Hepatocyte (in vitro differentiated cells): Measurements from ENCODE around the gene CRHR2. TPM values are rescaled to one million over a fixed set of nuclear protein-coding genes. Genes with fewer than 3 reads are reported as not detected.

Experiments
- DNase-seq: peaks from one replicate; pipeline ENCODE4 v3.0.0-alpha.2; 2016; ENCODE audit warnings: low spot score
- H2AFZ ChIP-seq: fragments of 200-600 bp; sonication (generic); 2 replicates; pipeline ENCODE4 v1.6.0; 2016; ENCODE audit warnings: antibody characterized with exemption, mild to moderate bottlenecking
- H3K27ac ChIP-seq: fragments of 200-600 bp; sonication (generic); 2 replicates; pipeline ENCODE4 v1.5.1; 2016; ENCODE audit warnings: mild to moderate bottlenecking
- H3K27me3 ChIP-seq: fragments of 200-600 bp; sonication (generic); 2 replicates; pipeline ENCODE4 v1.6.1; 2016
- H3K36me3 ChIP-seq: fragments of 200-600 bp; sonication (generic); replicated peaks from 2 replicates; pipeline ENCODE4 v1.5.1; 2016; ENCODE audit warnings: low read depth; ENCODE audit not compliant: insufficient read depth
- H3K4me1 ChIP-seq: fragments of 200-600 bp; sonication (generic); 2 replicates; pipeline ENCODE4 v1.5.1; 2016; ENCODE audit warnings: mild to moderate bottlenecking, moderate library complexity; ENCODE audit not compliant: insufficient read depth
- H3K4me2 ChIP-seq: fragments of 200-600 bp; sonication (generic); 2 replicates; pipeline ENCODE4 v1.6.0; 2016
- H3K4me3 ChIP-seq: fragments of 200-600 bp; sonication (generic); 2 replicates; pipeline ENCODE4 v1.5.1; 2016; ENCODE audit warnings: mild to moderate bottlenecking
- H3K79me2 ChIP-seq: fragments of 200-600 bp; sonication (generic); 2 replicates; pipeline ENCODE4 v1.6.0; 2017; ENCODE audit warnings: mild to moderate bottlenecking
- H3K9me2 ChIP-seq: fragments of 200-600 bp; sonication (generic); replicated peaks from 2 replicates; pipeline ENCODE4 v1.6.0; 2017; ENCODE audit warnings: mild to moderate bottlenecking; ENCODE audit not compliant: insufficient read depth
- H3K9me3 ChIP-seq: fragments of 200-600 bp; sonication (generic); 2 replicates; pipeline ENCODE4 v1.5.1; 2016; ENCODE audit warnings: low read depth, mild to moderate bottlenecking
- H4K20me1 ChIP-seq: fragments of 200-600 bp; sonication (generic); 2 replicates; pipeline ENCODE4 v1.6.0; 2016; ENCODE audit warnings: mild to moderate bottlenecking; ENCODE audit not compliant: insufficient read depth, poor library complexity, severe bottlenecking
- EZH2 ChIP-seq: fragments of 200-600 bp; sonication (generic); IDR thresholded peaks from 2 replicates; pipeline ENCODE4 v1.6.1; 2016; ENCODE audit warnings: antibody characterized with exemption, mild to moderate bottlenecking, borderline replicate concordance
- EZH2phosphoT487 ChIP-seq: fragments of 200-600 bp; sonication (generic); IDR thresholded peaks from one replicate; pipeline ENCODE4 v1.6.1; 2018; ENCODE audit warnings: antibody characterized with exemption, mild to moderate bottlenecking, low read depth, moderate library complexity; ENCODE audit not compliant: unreplicated experiment, severe bottlenecking
- WGBS: methylation state at CpG from one replicate; pipeline ENCODE4 v1.1.6; 2016; ENCODE audit warnings: low lambda C conversion rate; ENCODE audit errors: missing lambda C conversion rate; 5-methylcytosine and 5-hydroxymethylcytosine counted together
- polyA plus RNA-seq: library from polyadenylated mRNA; unstranded; fragments of >200 nt; fragmentation: Nextera tagmentation; extraction: Ambion mirVana; gene quantifications from 2 replicates; pipeline ENCODE4 v1.2.1, GENCODE V29; 2016
- total RNA-seq: library from RNA; depleted of rRNA; stranded (reverse); fragments of >200 nt; gene quantifications from 2 replicates; pipeline ENCODE4 v1.2.3, GENCODE V29; 2014
- TF ChIP-seq, protein P1 (sequence below): fragments of 200-600 bp; sonication (generic); IDR thresholded peaks from 2 replicates; pipeline ENCODE4 v1.5.1; 2016; ENCODE audit warnings: antibody characterized with exemption, mild to moderate bottlenecking; ENCODE audit not compliant: poor library complexity

Gene CRHR2
- total and polyA plus RNA-seq, 2 experiments from 2014 or later: 0.21 TPM; not detected in 1

DNA sequence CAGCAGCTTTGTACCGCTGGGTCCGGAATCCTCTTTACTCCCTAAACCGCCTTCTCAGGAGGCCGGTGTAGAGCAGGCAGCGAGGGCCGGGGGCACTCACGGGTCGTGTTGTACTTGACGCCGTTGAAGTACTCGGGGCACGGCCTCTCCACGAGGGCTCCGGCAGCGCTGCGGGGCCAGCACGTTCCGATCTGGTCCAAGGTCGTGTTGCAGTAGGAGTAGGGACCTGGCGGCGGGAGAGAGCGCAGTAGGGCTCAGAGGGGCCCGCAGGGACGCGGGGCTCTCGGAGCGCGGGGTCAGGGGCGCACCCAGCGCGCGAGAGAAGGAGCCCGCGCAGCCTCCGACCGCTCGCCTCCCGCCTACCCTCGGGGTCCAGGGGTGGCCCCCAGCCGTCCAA lies 443 bp downstream of the CRHR2 start:
- WGBS: 1% methylated on average over 35 of the region's 40 CpGs

DNA sequence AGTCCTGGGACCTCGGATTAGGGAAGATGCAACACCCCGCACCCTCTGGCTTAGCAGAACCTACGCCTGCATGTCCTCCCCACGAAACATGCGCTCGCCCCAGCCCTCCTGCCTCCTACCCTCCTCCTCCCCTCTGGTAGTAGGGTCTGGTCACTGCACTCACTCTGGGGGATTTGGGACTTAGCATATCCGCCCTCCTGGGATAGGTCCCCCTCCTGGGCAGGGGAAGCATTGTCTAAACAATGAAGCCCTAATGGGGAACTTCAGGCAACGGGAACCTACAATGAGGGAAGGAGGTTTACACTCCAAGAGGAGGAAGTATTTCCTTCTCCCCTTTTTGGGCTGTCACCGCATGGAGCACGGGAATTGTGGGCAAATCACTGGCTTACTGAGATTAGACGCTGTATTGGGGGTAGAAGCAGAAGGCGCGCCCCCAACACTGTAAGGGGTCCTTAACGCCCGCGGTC lies 892 bp downstream of the CRHR2 start:
- H3K27me3 ChIP-seq: peaks cover 77% of the 10 kb centered on the region
- TF ChIP-seq, protein P1, sequence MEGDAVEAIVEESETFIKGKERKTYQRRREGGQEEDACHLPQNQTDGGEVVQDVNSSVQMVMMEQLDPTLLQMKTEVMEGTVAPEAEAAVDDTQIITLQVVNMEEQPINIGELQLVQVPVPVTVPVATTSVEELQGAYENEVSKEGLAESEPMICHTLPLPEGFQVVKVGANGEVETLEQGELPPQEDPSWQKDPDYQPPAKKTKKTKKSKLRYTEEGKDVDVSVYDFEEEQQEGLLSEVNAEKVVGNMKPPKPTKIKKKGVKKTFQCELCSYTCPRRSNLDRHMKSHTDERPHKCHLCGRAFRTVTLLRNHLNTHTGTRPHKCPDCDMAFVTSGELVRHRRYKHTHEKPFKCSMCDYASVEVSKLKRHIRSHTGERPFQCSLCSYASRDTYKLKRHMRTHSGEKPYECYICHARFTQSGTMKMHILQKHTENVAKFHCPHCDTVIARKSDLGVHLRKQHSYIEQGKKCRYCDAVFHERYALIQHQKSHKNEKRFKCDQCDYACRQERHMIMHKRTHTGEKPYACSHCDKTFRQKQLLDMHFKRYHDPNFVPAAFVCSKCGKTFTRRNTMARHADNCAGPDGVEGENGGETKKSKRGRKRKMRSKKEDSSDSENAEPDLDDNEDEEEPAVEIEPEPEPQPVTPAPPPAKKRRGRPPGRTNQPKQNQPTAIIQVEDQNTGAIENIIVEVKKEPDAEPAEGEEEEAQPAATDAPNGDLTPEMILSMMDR: no peak
- TF ChIP-seq EZH2 (peak; percentile 79), EZH2phosphoT487 (no peak)
- peak overlapping the region; percentile 38 for H2AFZ ChIP-seq
- H3K9me3 ChIP-seq: no peaks in the 10 kb centered on the region
- H3K4me2 ChIP-seq: peak overlapping the region; percentile 98
- no peak for DNase-seq
- peaks cover 8% of the 10 kb centered on the region for H3K4me1 ChIP-seq
- no peaks in the 10 kb centered on the region for H3K36me3 ChIP-seq
- no peaks in the 10 kb centered on the region for H3K79me2 ChIP-seq
- no peaks in the 10 kb centered on the region for H3K9me2 ChIP-seq
- no peaks in the 10 kb centered on the region for H4K20me1 ChIP-seq
- H3K27ac ChIP-seq: no peak overlapping the region
- no peak overlapping the region for H3K4me3 ChIP-seq
- WGBS: 17% methylated on average over 16 of the region's 16 CpGs

More for the DNA sequence above, 443 bp downstream of the CRHR2 start:
- peaks cover 8% of the 10 kb centered on the region for H3K4me1 ChIP-seq
- no peak overlapping the region for H3K27ac ChIP-seq
- peak overlapping the region; percentile 49 for H3K4me3 ChIP-seq
- no peak for DNase-seq
- no peaks in the 10 kb centered on the region for H4K20me1 ChIP-seq
- peak; percentile 61 for TF ChIP-seq EZH2
- TF ChIP-seq EZH2phosphoT487: no peak
- no peaks in the 10 kb centered on the region for H3K9me3 ChIP-seq
- H3K79me2 ChIP-seq: no peaks in the 10 kb centered on the region
- H2AFZ ChIP-seq: peak overlapping the region; percentile 38
- no peaks in the 10 kb centered on the region for H3K36me3 ChIP-seq
- H3K9me2 ChIP-seq: no peaks in the 10 kb centered on the region
- peaks cover 72% of the 10 kb centered on the region for H3K27me3 ChIP-seq
- peak overlapping the region; percentile 98 for H3K4me2 ChIP-seq

DNA sequence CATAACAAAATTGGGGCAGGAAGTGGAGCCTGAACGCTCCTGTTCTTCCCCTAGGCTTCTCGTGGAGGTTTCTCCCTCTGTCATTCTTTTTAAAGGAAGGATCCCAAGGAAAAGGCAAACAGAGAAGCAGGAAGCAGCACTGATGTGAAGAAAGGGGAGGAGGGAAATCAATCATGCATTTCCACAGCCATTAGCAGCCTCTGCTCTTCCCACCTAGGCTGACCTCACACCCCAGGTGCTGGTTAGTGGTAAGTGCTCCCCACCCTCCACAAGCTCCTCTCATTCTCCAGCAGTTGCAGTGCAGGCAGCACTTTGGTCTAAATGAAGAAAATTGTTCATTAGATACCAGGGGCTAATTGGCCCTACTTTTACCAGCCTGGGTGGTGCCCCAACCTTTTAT lies 2.6 kb downstream of the CRHR2 start:
- Histone ChIP-seq H3K9me3 (no peaks in the 10 kb centered on the region), H3K27ac (no peak overlapping the region), H3K4me2 (no peak overlapping the region), H3K27me3 (peaks cover 81% of the 10 kb centered on the region), H4K20me1 (no peaks in the 10 kb centered on the region), H3K36me3 (no peaks in the 10 kb centered on the region), H2AFZ (no peak overlapping the region), H3K4me1 (peaks cover 8% of the 10 kb centered on the region), H3K79me2 (no peaks in the 10 kb centered on the region), H3K9me2 (no peaks in the 10 kb centered on the region), H3K4me3 (no peak overlapping the region)
- WGBS: 27% methylated on average over 2 of the region's 2 CpGs
- TF ChIP-seq EZH2: no peak
- no peak for TF ChIP-seq EZH2phosphoT487
- TF ChIP-seq, protein P1: no peak
- no peak for DNase-seq

DNA sequence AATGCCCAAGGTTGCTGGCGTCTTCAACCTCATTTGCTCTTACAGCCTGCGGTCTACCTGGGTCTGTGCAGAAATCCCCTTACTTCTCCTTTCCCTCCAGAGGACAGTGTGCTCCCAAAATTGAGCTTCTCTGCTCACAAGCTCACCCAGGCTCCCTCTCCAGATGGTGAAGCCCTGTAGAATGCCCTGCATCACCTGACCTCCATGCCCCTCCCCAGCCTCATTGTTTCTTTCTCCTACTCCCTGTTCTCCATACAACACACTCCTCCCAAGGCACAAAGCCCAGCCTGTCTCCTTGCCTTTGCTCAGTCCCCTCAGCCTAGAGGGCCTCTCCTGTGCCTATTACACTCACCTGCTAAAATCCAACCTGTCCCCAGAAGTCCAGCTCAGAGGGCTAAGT lies 3.5 kb downstream of the CRHR2 start:
- WGBS: 87% methylated on average over 2 of the region's 2 CpGs
- H3K4me2 ChIP-seq: no peak overlapping the region

More for the DNA sequence above, 3.5 kb downstream of the CRHR2 start:
- Histone ChIP-seq H3K27ac (no peak overlapping the region), H4K20me1 (no peaks in the 10 kb centered on the region), H3K9me2 (no peaks in the 10 kb centered on the region), H3K36me3 (no peaks in the 10 kb centered on the region), H3K4me3 (no peak overlapping the region), H2AFZ (no peak overlapping the region), H3K79me2 (no peaks in the 10 kb centered on the region), H3K27me3 (peaks cover 78% of the 10 kb centered on the region), H3K4me1 (peaks cover 8% of the 10 kb centered on the region), H3K9me3 (no peaks in the 10 kb centered on the region)
- DNase-seq: no peak
- TF ChIP-seq, protein P1: no peak
- TF ChIP-seq EZH2phosphoT487 (no peak), EZH2 (no peak)
